Subcutaneous abdominal adipose tissue (tissue), 5 donors: ENCODE results near the gene CCDC3.

ENCODE experiments used
- H3K27ac ChIP-seq: one replicate; pipeline ENCODE4 v1.7.0; 2013; ENCODE audit warnings: low read depth, mild to moderate bottlenecking, inconsistent platforms, low read length, moderate library complexity
- H3K27me3 ChIP-seq, 5 donors: one replicate each; pipeline ENCODE4 v1.7.0; 2013; ENCODE audit warnings: low read length in 5 of 5, inconsistent platforms in 1 of 5; ENCODE audit not compliant: control insufficient read depth in 5 of 5, insufficient read depth in 4 of 5
- H3K36me3 ChIP-seq, 5 donors: one replicate each; pipeline ENCODE4 v1.7.0; 2013; ENCODE audit warnings: low read length in 5 of 5; ENCODE audit not compliant: control insufficient read depth in 5 of 5, insufficient read depth in 5 of 5
- H3K4me1 ChIP-seq, 5 donors: one replicate each; pipeline ENCODE4 v1.7.0; 2013; ENCODE audit warnings: low read length in 5 of 5, mild to moderate bottlenecking in 3 of 5, moderate library complexity in 1 of 5; ENCODE audit not compliant: control insufficient read depth in 5 of 5, insufficient read depth in 5 of 5
- H3K4me3 ChIP-seq, 5 donors: one replicate each; pipeline ENCODE4 v1.7.0; 2013; ENCODE audit warnings: low read length in 5 of 5, low read depth in 1 of 5
- H3K9ac ChIP-seq, 5 donors: one replicate each; pipeline ENCODE4 v1.7.0; 2013; ENCODE audit warnings: low read length in 5 of 5, mild to moderate bottlenecking in 4 of 5, moderate library complexity in 3 of 5
- H3K9me3 ChIP-seq, 5 donors: one replicate each; pipeline ENCODE4 v1.7.0; 2013; ENCODE audit warnings: low read length in 5 of 5; ENCODE audit not compliant: control insufficient read depth in 5 of 5
- donor health status: healthy.
- donor health status: healthy.
- donor health status: healthy.
- donor health status: healthy.
- donor health status: healthy.

CCDC3 gene

GRCh38 chr10:12971001-12971788 lies 30.3 kb downstream of the CCDC3 start:
- Histone ChIP-seq H3K27ac (no peak overlapping the region), H3K36me3 (peaks cover 0 to 2% (median 0%) of the 10 kb centered on the region in 5 donors), H3K9ac (no peak overlapping the region), H3K4me1 (peaks cover 2 to 42% (median 40%) of the 10 kb centered on the region in 5 donors), H3K27me3 (no peaks in the 10 kb centered on the region), H3K9me3 (peaks cover 0 to 13% (median 3%) of the 10 kb centered on the region in 5 donors), H3K4me3 (no peak overlapping the region)

GRCh38 chr10:12969951-12970350 lies 31.6 kb downstream of the CCDC3 start:
- H3K27me3 ChIP-seq: no peaks in the 10 kb centered on the region
- no peak overlapping the region for H3K27ac ChIP-seq
- peaks cover 2 to 36% (median 30%) of the 10 kb centered on the region in 5 donors for H3K4me1 ChIP-seq
- H3K9me3 ChIP-seq: peaks cover 0 to 13% (median 3%) of the 10 kb centered on the region in 5 donors
- peaks cover 0 to 2% (median 0%) of the 10 kb centered on the region in 5 donors for H3K36me3 ChIP-seq
- no peak overlapping the region for H3K9ac ChIP-seq
- H3K4me3 ChIP-seq: no peak overlapping the region

- Histone ChIP-seq H3K9ac (no peak overlapping the region), H3K4me3 (no peak overlapping the region), H3K4me1 (peaks cover 0 to 10% (median 9%) of the 10 kb centered on the region in 5 donors), H3K27ac (no peak overlapping the region), H3K36me3 (peaks cover 0 to 2% (median 0%) of the 10 kb centered on the region in 5 donors), H3K9me3 (peaks cover 0 to 13% (median 3%) of the 10 kb centered on the region in 5 donors), H3K27me3 (no peaks in the 10 kb centered on the region)
These were observed 35.4 kb downstream of the CCDC3 start for GRCh38 chr10:12966067-12966466.

GRCh38 chr10:12965571-12965970 lies 35.9 kb downstream of the CCDC3 start:
- H3K4me3 ChIP-seq: no peak overlapping the region
- no peak overlapping the region for H3K9ac ChIP-seq
- H3K36me3 ChIP-seq: peaks cover 0 to 2% (median 0%) of the 10 kb centered on the region in 5 donors
- no peaks in the 10 kb centered on the region for H3K27me3 ChIP-seq
- peaks cover 0 to 13% (median 7%) of the 10 kb centered on the region in 5 donors for H3K4me1 ChIP-seq
- peaks cover 0 to 13% (median 3%) of the 10 kb centered on the region in 5 donors for H3K9me3 ChIP-seq
- no peak overlapping the region for H3K27ac ChIP-seq

GRCh38 chr10:12962556-12962955 lies 39.0 kb downstream of the CCDC3 start:
- H3K27ac ChIP-seq: no peak overlapping the region
- H3K36me3 ChIP-seq: no peaks in the 10 kb centered on the region
- H3K4me1 ChIP-seq: peaks cover 0 to 25% (median 12%) of the 10 kb centered on the region in 5 donors
- H3K4me3 ChIP-seq: no peak overlapping the region
- H3K9ac ChIP-seq: no peak overlapping the region
- no peaks in the 10 kb centered on the region for H3K27me3 ChIP-seq
- H3K9me3 ChIP-seq: peaks cover 0 to 6% (median 2%) of the 10 kb centered on the region in 5 donors

- Histone ChIP-seq H3K27ac (no peak overlapping the region), H3K9me3 (peaks cover 0 to 2% (median 0%) of the 10 kb centered on the region in 5 donors), H3K36me3 (no peaks in the 10 kb centered on the region), H3K27me3 (no peaks in the 10 kb centered on the region), H3K4me1 (peaks cover 0 to 25% (median 12%) of the 10 kb centered on the region in 5 donors), H3K4me3 (no peak overlapping the region), H3K9ac (no peak overlapping the region)
These were observed 39.9 kb downstream of the CCDC3 start for GRCh38 chr10:12961416-12962205.

GRCh38 chr10:12960941-12961340 lies 40.6 kb downstream of the CCDC3 start:
- Histone ChIP-seq H3K9me3 (no peaks in the 10 kb centered on the region), H3K4me3 (no peak overlapping the region), H3K9ac (no peak overlapping the region), H3K27me3 (no peaks in the 10 kb centered on the region), H3K36me3 (no peaks in the 10 kb centered on the region), H3K27ac (no peak overlapping the region), H3K4me1 (peaks cover 0 to 25% (median 12%) of the 10 kb centered on the region in 5 donors)

GRCh38 chr10:12960334-12960898 lies 41.1 kb downstream of the CCDC3 start:
- Histone ChIP-seq H3K4me3 (peak overlapping the region in 1 of 5 donors; percentile 42), H3K4me1 (peaks cover 0 to 25% (median 12%) of the 10 kb centered on the region in 5 donors), H3K27me3 (no peaks in the 10 kb centered on the region), H3K9ac (peak overlapping the region in 1 of 5 donors; percentile 38), H3K36me3 (no peaks in the 10 kb centered on the region), H3K9me3 (no peaks in the 10 kb centered on the region), H3K27ac (no peak overlapping the region)

GRCh38 chr10:12958546-12959110 lies 42.9 kb downstream of the CCDC3 start:
- Histone ChIP-seq H3K27ac (no peak overlapping the region), H3K27me3 (no peaks in the 10 kb centered on the region), H3K4me1 (peaks cover 0 to 25% (median 12%) of the 10 kb centered on the region in 5 donors), H3K9me3 (no peaks in the 10 kb centered on the region), H3K9ac (no peak overlapping the region), H3K36me3 (no peaks in the 10 kb centered on the region), H3K4me3 (no peak overlapping the region)
